HL-60 (cell line): ENCODE results near the gene ACADS.

Experiments used
- DNase-seq, 2 experiments: peaks; one replicate each; pipeline ENCODE4 v3.0.0-alpha.2; 2010 to 2020; ENCODE audit warnings: low read depth in 1 of 2, low spot score in 1 of 2
- H3K27ac ChIP-seq: fragments of 250-450 bp; sonication (Bioruptor Pico); replicated peaks from 2 replicates; pipeline ENCODE4 v1.5.1; 2020; ENCODE audit warnings: mild to moderate bottlenecking, moderate library complexity
- H3K27me3 ChIP-seq: fragments of 250-450 bp; sonication (Bioruptor Pico); 2 replicates; pipeline ENCODE4 v1.5.1; 2021; ENCODE audit warnings: mild to moderate bottlenecking, moderate library complexity; ENCODE audit not compliant: insufficient read depth, poor library complexity, severe bottlenecking
- H3K4me3 ChIP-seq: replicated peaks from 2 replicates; pipeline ENCODE4 v1.5.1; 2011; ENCODE audit warnings: mild to moderate bottlenecking, control low read depth, low read length; ENCODE audit not compliant: insufficient read depth
- GABPA ChIP-seq: IDR thresholded peaks from 2 replicates; pipeline ENCODE4 v1.6.1; 2012; ENCODE audit warnings: low read depth
- POLR2AphosphoS5 ChIP-seq: IDR thresholded peaks from 2 replicates; pipeline ENCODE4 v1.6.1; 2012; ENCODE audit warnings: low read depth
- SPI1 ChIP-seq: IDR thresholded peaks from 2 replicates; pipeline ENCODE4 v1.6.1; 2012; ENCODE audit warnings: low read depth, mild to moderate bottlenecking, borderline replicate concordance
- TF ChIP-seq, protein P1 (sequence below): IDR thresholded peaks from 2 replicates; pipeline ENCODE4 v1.6.1; 2012; ENCODE audit warnings: low read depth; ENCODE audit not compliant: insufficient replicate concordance
- TF ChIP-seq, protein P2 (sequence below): IDR thresholded peaks from one replicate; pipeline ENCODE4 v1.5.1; 2011; ENCODE audit warnings: low read length, control low read depth, inconsistent platforms; ENCODE audit not compliant: insufficient read depth

ACADS gene

DNA sequence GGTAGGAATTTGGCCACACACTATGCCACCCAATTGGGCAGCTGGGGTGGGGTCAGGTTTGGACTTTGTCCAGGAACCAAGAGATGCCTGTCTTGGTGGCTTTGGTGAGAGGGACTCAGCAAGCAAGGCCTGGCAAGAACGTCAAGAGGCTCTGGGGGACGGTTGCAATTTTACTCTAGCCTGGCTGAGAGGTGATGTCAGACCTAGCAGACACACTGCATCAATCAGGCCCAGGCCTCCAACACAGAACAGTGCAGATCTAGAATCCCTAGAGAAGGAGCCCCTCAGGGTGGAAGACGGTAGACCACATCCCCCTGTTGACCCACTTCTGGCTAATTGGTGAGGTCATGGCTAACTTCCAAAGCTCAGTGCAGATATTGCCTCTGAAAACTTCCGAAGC is 17.0 kb upstream of the ACADS start:
- DNase-seq: no peak
- no peak overlapping the region for H3K4me3 ChIP-seq
- TF ChIP-seq POLR2AphosphoS5: no peak
- TF ChIP-seq, protein P1, sequence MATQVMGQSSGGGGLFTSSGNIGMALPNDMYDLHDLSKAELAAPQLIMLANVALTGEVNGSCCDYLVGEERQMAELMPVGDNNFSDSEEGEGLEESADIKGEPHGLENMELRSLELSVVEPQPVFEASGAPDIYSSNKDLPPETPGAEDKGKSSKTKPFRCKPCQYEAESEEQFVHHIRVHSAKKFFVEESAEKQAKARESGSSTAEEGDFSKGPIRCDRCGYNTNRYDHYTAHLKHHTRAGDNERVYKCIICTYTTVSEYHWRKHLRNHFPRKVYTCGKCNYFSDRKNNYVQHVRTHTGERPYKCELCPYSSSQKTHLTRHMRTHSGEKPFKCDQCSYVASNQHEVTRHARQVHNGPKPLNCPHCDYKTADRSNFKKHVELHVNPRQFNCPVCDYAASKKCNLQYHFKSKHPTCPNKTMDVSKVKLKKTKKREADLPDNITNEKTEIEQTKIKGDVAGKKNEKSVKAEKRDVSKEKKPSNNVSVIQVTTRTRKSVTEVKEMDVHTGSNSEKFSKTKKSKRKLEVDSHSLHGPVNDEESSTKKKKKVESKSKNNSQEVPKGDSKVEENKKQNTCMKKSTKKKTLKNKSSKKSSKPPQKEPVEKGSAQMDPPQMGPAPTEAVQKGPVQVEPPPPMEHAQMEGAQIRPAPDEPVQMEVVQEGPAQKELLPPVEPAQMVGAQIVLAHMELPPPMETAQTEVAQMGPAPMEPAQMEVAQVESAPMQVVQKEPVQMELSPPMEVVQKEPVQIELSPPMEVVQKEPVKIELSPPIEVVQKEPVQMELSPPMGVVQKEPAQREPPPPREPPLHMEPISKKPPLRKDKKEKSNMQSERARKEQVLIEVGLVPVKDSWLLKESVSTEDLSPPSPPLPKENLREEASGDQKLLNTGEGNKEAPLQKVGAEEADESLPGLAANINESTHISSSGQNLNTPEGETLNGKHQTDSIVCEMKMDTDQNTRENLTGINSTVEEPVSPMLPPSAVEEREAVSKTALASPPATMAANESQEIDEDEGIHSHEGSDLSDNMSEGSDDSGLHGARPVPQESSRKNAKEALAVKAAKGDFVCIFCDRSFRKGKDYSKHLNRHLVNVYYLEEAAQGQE: no peak
- TF ChIP-seq GABPA: no peak
- TF ChIP-seq SPI1: no peak
- TF ChIP-seq, protein P2, sequence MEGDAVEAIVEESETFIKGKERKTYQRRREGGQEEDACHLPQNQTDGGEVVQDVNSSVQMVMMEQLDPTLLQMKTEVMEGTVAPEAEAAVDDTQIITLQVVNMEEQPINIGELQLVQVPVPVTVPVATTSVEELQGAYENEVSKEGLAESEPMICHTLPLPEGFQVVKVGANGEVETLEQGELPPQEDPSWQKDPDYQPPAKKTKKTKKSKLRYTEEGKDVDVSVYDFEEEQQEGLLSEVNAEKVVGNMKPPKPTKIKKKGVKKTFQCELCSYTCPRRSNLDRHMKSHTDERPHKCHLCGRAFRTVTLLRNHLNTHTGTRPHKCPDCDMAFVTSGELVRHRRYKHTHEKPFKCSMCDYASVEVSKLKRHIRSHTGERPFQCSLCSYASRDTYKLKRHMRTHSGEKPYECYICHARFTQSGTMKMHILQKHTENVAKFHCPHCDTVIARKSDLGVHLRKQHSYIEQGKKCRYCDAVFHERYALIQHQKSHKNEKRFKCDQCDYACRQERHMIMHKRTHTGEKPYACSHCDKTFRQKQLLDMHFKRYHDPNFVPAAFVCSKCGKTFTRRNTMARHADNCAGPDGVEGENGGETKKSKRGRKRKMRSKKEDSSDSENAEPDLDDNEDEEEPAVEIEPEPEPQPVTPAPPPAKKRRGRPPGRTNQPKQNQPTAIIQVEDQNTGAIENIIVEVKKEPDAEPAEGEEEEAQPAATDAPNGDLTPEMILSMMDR: no peak

DNA sequence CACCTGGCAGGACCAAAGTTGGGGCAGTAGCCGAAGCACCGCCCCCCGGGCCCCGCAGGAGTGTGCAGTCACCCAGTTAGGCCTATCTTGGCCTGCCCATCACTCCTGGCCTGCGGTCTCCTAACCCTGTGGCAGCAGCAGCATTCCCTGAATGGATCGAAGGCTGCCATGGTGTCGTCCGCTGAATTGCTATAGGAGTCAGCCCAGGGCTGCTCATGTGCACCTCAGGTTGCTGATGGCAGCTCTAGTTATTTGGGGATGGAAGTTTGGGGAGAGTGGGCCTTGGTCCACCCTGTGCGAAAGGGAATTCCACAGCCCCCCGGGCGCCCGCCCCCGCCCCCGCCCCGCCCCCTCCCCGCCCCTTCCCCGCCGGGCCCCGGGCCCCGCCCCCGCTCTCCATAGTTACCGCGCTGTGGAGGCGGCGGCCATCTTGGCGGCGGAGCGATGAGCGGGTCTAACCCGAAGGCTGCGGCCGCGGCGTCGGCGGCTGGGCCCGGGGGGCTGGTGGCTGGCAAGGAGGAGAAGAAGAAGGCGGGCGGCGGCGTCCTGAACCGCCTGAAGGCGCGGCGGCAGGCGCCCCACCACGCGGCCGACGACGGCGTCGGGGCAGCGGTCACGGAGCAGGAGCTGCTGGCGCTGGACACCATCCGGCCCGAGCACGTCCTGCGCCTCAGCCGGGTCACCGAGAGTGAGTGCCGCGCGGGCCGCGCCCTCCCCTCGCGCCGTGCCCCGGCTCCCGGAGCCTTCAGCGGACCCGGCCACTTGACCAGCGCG is 15.4 kb upstream of the ACADS start, which contains the start of gene UNC119B:
TSS of gene UNC119B (plus strand) at position 428 of the 774 bp plus-strand sequence. CDS start at position 445, 17 bp downstream.
- TF ChIP-seq, protein P1: peak; percentile 15
- TF ChIP-seq GABPA (no peak), POLR2AphosphoS5 (peak; percentile 39; the same call in 1 of the 2 replicates), SPI1 (no peak)
- TF ChIP-seq, protein P2: no peak
- H3K4me3 ChIP-seq: peak within 1 kb of the TSS; percentile 74
- no peaks in the 10 kb centered on the region for H3K27me3 ChIP-seq
- H3K27ac ChIP-seq: peak within 1 kb of the TSS; percentile 53
- DNase-seq: peak in 1 of 2 experiments; percentile 47

More for the DNA sequence above, 17.0 kb upstream of the ACADS start:
- Histone ChIP-seq H3K27me3 (no peaks in the 10 kb centered on the region), H3K27ac (no peak overlapping the region)

DNA sequence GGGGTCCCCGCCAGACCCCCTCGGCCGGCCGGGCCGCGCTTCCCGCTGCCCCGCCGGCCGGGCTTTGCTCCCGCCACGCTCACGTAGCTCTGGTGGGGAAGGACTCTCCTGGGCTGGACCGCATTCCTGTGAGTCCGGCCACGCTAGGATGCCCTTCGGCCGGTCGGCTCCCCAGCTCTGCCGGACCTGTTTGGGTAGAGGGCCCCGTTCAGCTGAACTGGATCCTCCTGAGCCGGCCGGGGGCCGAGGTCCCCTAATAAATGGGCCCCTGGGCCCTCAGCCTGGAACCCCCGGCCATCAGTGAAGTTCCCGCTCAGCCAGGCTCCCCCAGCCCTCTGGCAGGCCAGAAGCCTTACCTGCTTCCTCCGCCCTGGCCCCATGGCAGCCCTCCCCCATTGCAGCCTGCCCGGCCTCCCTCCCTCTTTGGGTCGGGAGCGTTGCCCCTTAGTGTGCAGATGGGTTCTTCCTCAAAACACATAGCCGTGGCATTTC is 14.8 kb upstream of the ACADS start:
- Histone ChIP-seq H3K27me3 (no peaks in the 10 kb centered on the region), H3K4me3 (peak overlapping the region; percentile 74), H3K27ac (peak overlapping the region; percentile 53)
- DNase-seq: no peak
- TF ChIP-seq POLR2AphosphoS5 (no peak), GABPA (no peak), SPI1 (no peak)
- TF ChIP-seq, protein P2: no peak
- TF ChIP-seq, protein P1: no peak
